ENCODE results near the gene FEV. TPM values are rescaled to one million over a fixed set of nuclear protein-coding genes. Genes with fewer than 3 reads are reported as not detected.

Gene FEV
- polyA plus RNA-seq, 1 donor from 2014 or later, result not detected

DNA sequence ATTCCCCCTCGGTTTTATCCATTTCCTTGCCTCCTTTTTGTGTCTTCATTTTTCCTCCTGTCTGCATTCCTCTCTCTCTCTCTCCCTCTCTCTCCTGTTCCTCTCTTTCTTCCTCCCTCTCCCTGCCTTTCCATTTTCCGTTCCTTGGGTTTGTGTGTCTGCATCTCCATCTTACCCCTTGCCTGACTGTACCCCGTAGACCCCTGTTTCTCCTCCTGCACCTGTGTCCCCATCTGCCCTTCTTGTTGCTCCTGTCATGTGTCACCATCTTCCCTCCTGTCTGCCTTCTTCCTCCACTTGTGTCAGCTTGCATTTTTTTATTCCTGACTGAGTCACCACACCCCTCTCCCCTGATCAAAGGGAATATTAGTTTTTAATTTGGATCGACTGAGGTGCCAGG lies 23.8 kb downstream of the FEV start:
- H4K20me1 ChIP-seq (ENCODE audit: insufficient read depth), result no peaks in the 10 kb centered on the region
- H3K4me2 ChIP-seq (ENCODE audit: low read length), result peak overlapping the region; percentile 84
- H3K4me3 ChIP-seq (ENCODE audit: low read length), result peak overlapping the region; percentile 71
- H3K9me2 ChIP-seq (ENCODE audit: insufficient read depth, low read length), result no peaks in the 10 kb centered on the region
- no peak overlapping the region for H3K27ac ChIP-seq (ENCODE audit: low read length)
- no peaks in the 10 kb centered on the region for H3K36me3 ChIP-seq (ENCODE audit: insufficient read depth, low read length)
- H3K27me3 ChIP-seq (ENCODE audit: insufficient read depth, low read depth, low read length), result peaks cover 22% of the 10 kb centered on the region
- H3K9ac ChIP-seq (ENCODE audit: low read length), result peak overlapping the region; percentile 79
- TF ChIP-seq EP300 (conservative IDR thresholded peaks at IDR 0.05; ENCODE audit: poor library complexity, severe bottlenecking) (no peak), RAD21 (conservative IDR thresholded peaks at IDR 0.05) (no peak), EZH2 (IDR thresholded peaks at IDR 0.05; ENCODE audit: borderline replicate concordance, insufficient read depth, low read length, poor library complexity, severe bottlenecking) (no peak), POLR2AphosphoS5 (IDR thresholded peaks at IDR 0.05) (no peak), MXI1 (conservative IDR thresholded peaks at IDR 0.05; ENCODE audit: poor library complexity, severe bottlenecking) (no peak), TAF1 (IDR thresholded peaks at IDR 0.05; ENCODE audit: low read depth) (no peak), SMC3 (conservative IDR thresholded peaks at IDR 0.05; ENCODE audit: poor library complexity) (no peak)
- TF ChIP-seq, protein P1, sequence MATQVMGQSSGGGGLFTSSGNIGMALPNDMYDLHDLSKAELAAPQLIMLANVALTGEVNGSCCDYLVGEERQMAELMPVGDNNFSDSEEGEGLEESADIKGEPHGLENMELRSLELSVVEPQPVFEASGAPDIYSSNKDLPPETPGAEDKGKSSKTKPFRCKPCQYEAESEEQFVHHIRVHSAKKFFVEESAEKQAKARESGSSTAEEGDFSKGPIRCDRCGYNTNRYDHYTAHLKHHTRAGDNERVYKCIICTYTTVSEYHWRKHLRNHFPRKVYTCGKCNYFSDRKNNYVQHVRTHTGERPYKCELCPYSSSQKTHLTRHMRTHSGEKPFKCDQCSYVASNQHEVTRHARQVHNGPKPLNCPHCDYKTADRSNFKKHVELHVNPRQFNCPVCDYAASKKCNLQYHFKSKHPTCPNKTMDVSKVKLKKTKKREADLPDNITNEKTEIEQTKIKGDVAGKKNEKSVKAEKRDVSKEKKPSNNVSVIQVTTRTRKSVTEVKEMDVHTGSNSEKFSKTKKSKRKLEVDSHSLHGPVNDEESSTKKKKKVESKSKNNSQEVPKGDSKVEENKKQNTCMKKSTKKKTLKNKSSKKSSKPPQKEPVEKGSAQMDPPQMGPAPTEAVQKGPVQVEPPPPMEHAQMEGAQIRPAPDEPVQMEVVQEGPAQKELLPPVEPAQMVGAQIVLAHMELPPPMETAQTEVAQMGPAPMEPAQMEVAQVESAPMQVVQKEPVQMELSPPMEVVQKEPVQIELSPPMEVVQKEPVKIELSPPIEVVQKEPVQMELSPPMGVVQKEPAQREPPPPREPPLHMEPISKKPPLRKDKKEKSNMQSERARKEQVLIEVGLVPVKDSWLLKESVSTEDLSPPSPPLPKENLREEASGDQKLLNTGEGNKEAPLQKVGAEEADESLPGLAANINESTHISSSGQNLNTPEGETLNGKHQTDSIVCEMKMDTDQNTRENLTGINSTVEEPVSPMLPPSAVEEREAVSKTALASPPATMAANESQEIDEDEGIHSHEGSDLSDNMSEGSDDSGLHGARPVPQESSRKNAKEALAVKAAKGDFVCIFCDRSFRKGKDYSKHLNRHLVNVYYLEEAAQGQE (IDR thresholded peaks at IDR 0.05; ENCODE audit: borderline replicate concordance), result no peak
- TF ChIP-seq, protein P2, sequence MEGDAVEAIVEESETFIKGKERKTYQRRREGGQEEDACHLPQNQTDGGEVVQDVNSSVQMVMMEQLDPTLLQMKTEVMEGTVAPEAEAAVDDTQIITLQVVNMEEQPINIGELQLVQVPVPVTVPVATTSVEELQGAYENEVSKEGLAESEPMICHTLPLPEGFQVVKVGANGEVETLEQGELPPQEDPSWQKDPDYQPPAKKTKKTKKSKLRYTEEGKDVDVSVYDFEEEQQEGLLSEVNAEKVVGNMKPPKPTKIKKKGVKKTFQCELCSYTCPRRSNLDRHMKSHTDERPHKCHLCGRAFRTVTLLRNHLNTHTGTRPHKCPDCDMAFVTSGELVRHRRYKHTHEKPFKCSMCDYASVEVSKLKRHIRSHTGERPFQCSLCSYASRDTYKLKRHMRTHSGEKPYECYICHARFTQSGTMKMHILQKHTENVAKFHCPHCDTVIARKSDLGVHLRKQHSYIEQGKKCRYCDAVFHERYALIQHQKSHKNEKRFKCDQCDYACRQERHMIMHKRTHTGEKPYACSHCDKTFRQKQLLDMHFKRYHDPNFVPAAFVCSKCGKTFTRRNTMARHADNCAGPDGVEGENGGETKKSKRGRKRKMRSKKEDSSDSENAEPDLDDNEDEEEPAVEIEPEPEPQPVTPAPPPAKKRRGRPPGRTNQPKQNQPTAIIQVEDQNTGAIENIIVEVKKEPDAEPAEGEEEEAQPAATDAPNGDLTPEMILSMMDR (IDR thresholded peaks at IDR 0.05; ENCODE audit: poor library complexity, severe bottlenecking), result no peak
- H3K79me2 ChIP-seq (replicated peaks; ENCODE audit: insufficient read depth, low read length), result no peaks in the 10 kb centered on the region
- no peaks in the 10 kb centered on the region for H3K9me3 ChIP-seq (ENCODE audit: low read length)
- no peaks in the 10 kb centered on the region for H3F3A ChIP-seq (ENCODE audit: insufficient read depth, low read length, poor library complexity, severe bottlenecking)
- H2AFZ ChIP-seq (ENCODE audit: low read depth, low read length), result no peak overlapping the region

DNA sequence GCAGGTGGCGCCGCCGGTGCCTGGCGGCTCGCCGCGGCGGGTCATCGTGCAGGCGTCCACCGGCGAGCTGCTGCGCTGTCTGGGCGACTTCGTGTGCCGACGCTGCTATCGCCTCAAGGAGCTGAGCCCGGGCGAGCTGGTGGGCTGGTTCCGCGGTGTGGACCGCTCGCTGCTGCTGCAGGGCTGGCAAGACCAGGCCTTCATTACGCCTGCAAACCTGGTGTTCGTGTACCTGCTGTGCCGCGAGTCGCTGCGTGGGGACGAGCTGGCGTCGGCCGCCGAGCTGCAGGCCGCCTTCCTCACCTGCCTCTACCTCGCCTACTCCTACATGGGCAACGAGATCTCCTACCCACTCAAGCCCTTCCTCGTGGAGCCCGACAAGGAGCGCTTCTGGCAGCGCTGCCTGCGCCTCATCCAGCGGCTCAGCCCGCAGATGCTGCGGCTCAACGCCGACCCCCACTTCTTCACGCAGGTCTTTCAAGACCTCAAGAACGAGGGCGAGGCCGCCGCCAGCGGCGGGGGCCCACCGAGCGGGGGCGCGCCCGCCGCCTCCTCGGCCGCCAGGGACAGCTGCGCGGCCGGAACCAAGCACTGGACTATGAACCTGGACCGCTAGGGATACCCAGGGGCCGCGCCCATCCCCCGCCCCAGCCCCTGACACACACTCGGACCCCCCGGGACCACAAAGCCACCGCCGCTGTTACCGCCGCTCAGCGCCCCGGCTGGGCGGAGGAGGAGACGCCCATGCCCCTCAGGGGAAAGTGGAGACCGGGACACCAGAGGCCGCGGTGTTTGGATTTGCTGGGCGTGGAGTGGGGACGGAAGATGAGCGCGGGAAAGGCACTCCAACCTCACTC lies 24.4 kb downstream of the FEV start:
- Histone ChIP-seq H3K79me2 (replicated peaks; ENCODE audit: insufficient read depth, low read length) (no peaks in the 10 kb centered on the region), H3K9ac (ENCODE audit: low read length) (peak overlapping the region; percentile 79), H3K4me3 (ENCODE audit: low read length) (peak overlapping the region; percentile 71), H4K20me1 (ENCODE audit: insufficient read depth) (no peaks in the 10 kb centered on the region), H3K27me3 (ENCODE audit: insufficient read depth, low read depth, low read length) (peaks cover 22% of the 10 kb centered on the region), H3K9me3 (ENCODE audit: low read length) (no peaks in the 10 kb centered on the region), H3K9me2 (ENCODE audit: insufficient read depth, low read length) (no peaks in the 10 kb centered on the region), H3K4me2 (ENCODE audit: low read length) (peak overlapping the region; percentile 84), H3F3A (ENCODE audit: insufficient read depth, low read length, poor library complexity, severe bottlenecking) (no peaks in the 10 kb centered on the region), H3K27ac (ENCODE audit: low read length) (no peak overlapping the region), H3K36me3 (ENCODE audit: insufficient read depth, low read length) (no peaks in the 10 kb centered on the region), H2AFZ (ENCODE audit: low read depth, low read length) (no peak overlapping the region)
- TF ChIP-seq MXI1 (conservative IDR thresholded peaks at IDR 0.05; ENCODE audit: poor library complexity, severe bottlenecking), result peak; percentile 18
- TF ChIP-seq, protein P2 (IDR thresholded peaks at IDR 0.05; ENCODE audit: poor library complexity, severe bottlenecking), result no peak
- no peak for TF ChIP-seq SMC3 (conservative IDR thresholded peaks at IDR 0.05; ENCODE audit: poor library complexity)
- TF ChIP-seq TAF1 (IDR thresholded peaks at IDR 0.05; ENCODE audit: low read depth), result peak; percentile 41
